SK-N-SH (cell line): ENCODE results near the gene NFATC4.

Experiments
- CHD2 ChIP-seq: fragments of 150-350 bp; IDR thresholded peaks from 2 replicates; pipeline ENCODE4 v1.6.1; 2018; ENCODE audit warnings: low read length; ENCODE audit not compliant: partially characterized antibody
- FOXM1 ChIP-seq: IDR thresholded peaks from 2 replicates; pipeline ENCODE4 v1.4.0; 2012; ENCODE audit warnings: low read depth, mild to moderate bottlenecking
- GABPA ChIP-seq: IDR thresholded peaks from 2 replicates; pipeline ENCODE4 v1.4.0; 2012; ENCODE audit warnings: low read depth, mild to moderate bottlenecking
- MXI1 ChIP-seq: IDR thresholded peaks from 2 replicates; pipeline ENCODE4 v1.6.1; 2012; ENCODE audit warnings: mild to moderate bottlenecking, low read depth, low read length, improper control_type of control experiment
- RAD21 ChIP-seq: IDR thresholded peaks from 2 replicates; pipeline ENCODE4 v1.6.1; 2012; ENCODE audit warnings: mild to moderate bottlenecking, low read length
- RCOR1 ChIP-seq: fragments of 150-350 bp; IDR thresholded peaks from 2 replicates; pipeline ENCODE4 v1.6.1; 2017; ENCODE audit warnings: antibody characterized with exemption, low read length
- SMC3 ChIP-seq: IDR thresholded peaks from 2 replicates; pipeline ENCODE4 v1.6.1; 2012; ENCODE audit warnings: low read depth, low read length, improper control_type of control experiment
- TAF1 ChIP-seq: IDR thresholded peaks from 2 replicates; pipeline ENCODE4 v1.6.1; 2012; ENCODE audit warnings: low read depth, mild to moderate bottlenecking, low read length, moderate library complexity, borderline replicate concordance
- TCF12 ChIP-seq: IDR thresholded peaks from 2 replicates; pipeline ENCODE4 v1.4.0; 2012
- TEAD4 ChIP-seq: IDR thresholded peaks from 2 replicates; pipeline ENCODE4 v1.4.0; 2012; ENCODE audit warnings: mild to moderate bottlenecking, borderline replicate concordance; ENCODE audit not compliant: insufficient read depth
- TF ChIP-seq, protein P1 (sequence below): fragments of 200-600 bp; sonication (generic); IDR thresholded peaks from 2 replicates; pipeline ENCODE4 v1.6.1; 2017; ENCODE audit warnings: antibody characterized with exemption, mild to moderate bottlenecking, moderate library complexity
- TF ChIP-seq, protein P2 (sequence below): IDR thresholded peaks from 2 replicates; pipeline ENCODE4 v1.4.0; 2012; ENCODE audit warnings: low read depth, borderline replicate concordance
- TF ChIP-seq, protein P3 (sequence below): fragments of 150-350 bp; IDR thresholded peaks from 2 replicates; pipeline ENCODE4 v1.6.1; 2017; ENCODE audit warnings: antibody characterized with exemption, low read length, low read depth, borderline replicate concordance

DNA sequence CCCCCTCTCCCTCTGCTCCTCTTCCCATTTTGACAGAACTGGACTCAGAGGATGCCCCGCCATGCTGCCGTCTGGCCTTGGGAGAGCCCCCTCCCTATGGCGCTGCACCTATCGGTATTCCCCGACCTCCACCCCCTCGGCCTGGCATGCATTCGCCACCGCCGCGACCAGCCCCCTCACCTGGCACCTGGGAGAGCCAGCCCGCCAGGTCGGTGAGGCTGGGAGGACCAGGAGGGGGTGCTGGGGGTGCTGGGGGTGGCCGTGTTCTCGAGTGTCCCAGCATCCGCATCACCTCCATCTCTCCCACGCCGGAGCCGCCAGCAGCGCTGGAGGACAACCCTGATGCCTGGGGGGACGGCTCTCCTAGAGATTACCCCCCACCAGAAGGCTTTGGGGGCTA lies 1.5 kb downstream of the NFATC4 start:
- TF ChIP-seq, protein P1, sequence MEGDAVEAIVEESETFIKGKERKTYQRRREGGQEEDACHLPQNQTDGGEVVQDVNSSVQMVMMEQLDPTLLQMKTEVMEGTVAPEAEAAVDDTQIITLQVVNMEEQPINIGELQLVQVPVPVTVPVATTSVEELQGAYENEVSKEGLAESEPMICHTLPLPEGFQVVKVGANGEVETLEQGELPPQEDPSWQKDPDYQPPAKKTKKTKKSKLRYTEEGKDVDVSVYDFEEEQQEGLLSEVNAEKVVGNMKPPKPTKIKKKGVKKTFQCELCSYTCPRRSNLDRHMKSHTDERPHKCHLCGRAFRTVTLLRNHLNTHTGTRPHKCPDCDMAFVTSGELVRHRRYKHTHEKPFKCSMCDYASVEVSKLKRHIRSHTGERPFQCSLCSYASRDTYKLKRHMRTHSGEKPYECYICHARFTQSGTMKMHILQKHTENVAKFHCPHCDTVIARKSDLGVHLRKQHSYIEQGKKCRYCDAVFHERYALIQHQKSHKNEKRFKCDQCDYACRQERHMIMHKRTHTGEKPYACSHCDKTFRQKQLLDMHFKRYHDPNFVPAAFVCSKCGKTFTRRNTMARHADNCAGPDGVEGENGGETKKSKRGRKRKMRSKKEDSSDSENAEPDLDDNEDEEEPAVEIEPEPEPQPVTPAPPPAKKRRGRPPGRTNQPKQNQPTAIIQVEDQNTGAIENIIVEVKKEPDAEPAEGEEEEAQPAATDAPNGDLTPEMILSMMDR = no peak
- TF ChIP-seq SMC3 = no peak
- TF ChIP-seq, protein P2, sequence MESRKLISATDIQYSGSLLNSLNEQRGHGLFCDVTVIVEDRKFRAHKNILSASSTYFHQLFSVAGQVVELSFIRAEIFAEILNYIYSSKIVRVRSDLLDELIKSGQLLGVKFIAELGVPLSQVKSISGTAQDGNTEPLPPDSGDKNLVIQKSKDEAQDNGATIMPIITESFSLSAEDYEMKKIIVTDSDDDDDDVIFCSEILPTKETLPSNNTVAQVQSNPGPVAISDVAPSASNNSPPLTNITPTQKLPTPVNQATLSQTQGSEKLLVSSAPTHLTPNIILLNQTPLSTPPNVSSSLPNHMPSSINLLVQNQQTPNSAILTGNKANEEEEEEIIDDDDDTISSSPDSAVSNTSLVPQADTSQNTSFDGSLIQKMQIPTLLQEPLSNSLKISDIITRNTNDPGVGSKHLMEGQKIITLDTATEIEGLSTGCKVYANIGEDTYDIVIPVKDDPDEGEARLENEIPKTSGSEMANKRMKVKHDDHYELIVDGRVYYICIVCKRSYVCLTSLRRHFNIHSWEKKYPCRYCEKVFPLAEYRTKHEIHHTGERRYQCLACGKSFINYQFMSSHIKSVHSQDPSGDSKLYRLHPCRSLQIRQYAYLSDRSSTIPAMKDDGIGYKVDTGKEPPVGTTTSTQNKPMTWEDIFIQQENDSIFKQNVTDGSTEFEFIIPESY = no peak
- TF ChIP-seq FOXM1 = no peak
- TF ChIP-seq, protein P3, sequence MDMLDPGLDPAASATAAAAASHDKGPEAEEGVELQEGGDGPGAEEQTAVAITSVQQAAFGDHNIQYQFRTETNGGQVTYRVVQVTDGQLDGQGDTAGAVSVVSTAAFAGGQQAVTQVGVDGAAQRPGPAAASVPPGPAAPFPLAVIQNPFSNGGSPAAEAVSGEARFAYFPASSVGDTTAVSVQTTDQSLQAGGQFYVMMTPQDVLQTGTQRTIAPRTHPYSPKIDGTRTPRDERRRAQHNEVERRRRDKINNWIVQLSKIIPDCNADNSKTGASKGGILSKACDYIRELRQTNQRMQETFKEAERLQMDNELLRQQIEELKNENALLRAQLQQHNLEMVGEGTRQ = no peak
- no peak for TF ChIP-seq TEAD4
- no peak for TF ChIP-seq TCF12
- no peak for TF ChIP-seq RAD21
- no peak for TF ChIP-seq MXI1
- no peak for TF ChIP-seq GABPA
- no peak for TF ChIP-seq CHD2
- no peak for TF ChIP-seq TAF1
- no peak for TF ChIP-seq RCOR1
